HG03159 (cell line): ENCODE results near the gene ZSCAN5B.

Source experiments
- ATAC-seq: cut with Tn5 transposase; IDR thresholded peaks from one replicate; pipeline ENCODE4 v1.9.1; 2021; ENCODE audit warnings: mild to moderate bottlenecking, moderate library complexity; ENCODE audit not compliant: unreplicated experiment

Gene ZSCAN5B

DNA sequence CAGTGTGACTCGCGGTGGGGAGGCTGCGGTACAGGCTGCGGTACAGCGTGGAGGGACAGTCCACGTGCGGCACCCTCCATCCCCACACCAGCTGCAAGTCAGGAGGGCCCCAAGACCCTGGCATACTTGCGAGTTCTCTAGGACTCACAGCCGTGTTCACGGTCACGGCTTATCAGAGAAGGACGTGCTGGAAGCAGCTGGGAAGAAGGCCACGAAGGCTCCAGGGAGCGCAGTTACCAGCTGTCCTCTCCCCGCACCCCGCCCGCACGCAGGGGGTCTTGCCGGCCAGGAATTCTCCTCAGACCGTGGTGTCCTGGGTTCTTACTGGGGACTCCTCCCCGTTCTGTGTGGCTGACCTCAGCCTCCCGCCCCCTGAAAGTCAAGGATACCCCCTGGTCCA, 50.3 kb downstream of the ZSCAN5B start:
- no peak for ATAC-seq

- no peak for ATAC-seq
Measured at GRCh38 chr19:56146904-56147303, 50.7 kb downstream of the ZSCAN5B start.

DNA sequence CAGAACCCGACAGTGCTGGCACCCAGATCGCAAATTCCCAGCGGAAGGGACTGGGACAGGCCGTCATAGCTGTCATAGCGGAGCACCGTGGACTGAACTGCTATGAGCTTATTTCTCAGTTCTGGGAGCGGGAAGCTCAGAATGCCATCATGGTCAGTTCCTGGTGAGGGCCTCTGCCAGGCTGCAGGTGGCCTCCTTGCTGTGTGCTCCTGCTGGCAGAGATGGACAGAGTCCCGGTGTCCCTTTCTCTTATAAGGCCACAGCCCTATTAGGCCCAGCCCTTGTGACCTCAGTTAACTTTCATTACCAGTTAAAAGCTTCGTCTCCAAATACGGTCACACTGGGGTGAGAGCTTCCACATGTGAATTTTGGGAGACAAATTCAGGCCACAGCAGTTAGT, 51.9 kb downstream of the ZSCAN5B start:
- ATAC-seq = no peak

GRCh38 chr19:56144831-56145230, 52.8 kb downstream of the ZSCAN5B start:
- no peak for ATAC-seq

DNA sequence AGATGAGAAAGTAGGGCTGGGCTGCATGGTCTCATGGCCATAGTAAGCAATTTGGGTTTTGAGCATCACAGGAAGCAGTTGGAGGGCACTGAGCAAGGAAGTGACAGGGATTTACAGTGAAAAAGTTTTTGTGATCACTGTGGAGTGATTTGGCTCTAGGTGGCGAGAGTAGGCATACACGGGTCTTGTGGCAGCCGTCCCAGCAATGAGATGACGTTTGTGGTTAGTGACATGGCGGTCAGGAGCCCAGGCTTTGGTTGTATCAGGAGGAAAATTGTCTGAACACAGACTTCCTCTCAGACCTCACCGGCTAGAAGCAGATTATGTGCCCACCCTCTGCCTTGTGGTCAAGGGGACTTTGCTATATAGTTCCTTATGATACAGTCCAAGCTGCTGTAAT, 53.2 kb downstream of the ZSCAN5B start:
- ATAC-seq = no peak

DNA sequence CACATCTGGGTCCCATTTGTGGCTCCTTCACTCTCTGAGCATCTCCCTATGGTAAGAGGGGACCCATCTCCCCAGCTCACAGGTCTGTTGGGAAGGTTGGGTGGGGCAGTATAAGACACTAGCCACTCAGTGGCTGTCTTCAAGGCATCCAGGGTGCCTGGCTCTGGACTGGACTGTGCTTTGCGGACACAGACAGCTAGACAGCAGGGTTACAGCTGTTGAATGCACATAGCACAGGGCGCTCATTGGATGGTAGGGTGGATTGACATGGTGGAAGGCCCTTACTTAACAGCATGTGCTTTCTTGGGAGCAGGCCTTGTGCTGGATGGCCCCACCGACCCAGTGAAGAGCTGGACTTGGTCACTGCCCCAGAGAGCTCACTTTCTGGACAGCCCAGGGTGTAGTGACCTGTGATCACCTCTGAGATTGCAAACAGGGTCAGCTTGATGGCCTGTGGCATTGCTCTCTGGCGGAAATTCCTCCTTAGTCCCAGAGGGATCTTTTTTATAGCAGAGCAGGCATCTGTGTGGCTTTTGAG, 54.6 kb downstream of the ZSCAN5B start:
- no peak for ATAC-seq

GRCh38 chr19:56142087-56142787, 55.3 kb downstream of the ZSCAN5B start:
- ATAC-seq = no peak

- no peak for ATAC-seq
Measured at GRCh38 chr19:56141417-56141993, 56.1 kb downstream of the ZSCAN5B start.

- ATAC-seq = peak; percentile 88
Measured at GRCh38 chr19:56140583-56141416, 56.8 kb downstream of the ZSCAN5B start, which contains the start of gene ZNF444. ZNF444 (plus strand) TSS chr19:56141287; CDS start chr19:56146912, 5,625 bp downstream.

- no peak for ATAC-seq
Measured at GRCh38 chr19:56139847-56140582, 57.6 kb downstream of the ZSCAN5B start.
